Erythroblast (primary cell): ENCODE data around the gene RAMP1.

Experiments
- GATA1 ChIP-seq: IDR thresholded peaks from 2 replicates; pipeline ENCODE4 v1.6.1; 2011; ENCODE audit warnings: low read depth, mild to moderate bottlenecking, control low read depth, low read length, moderate library complexity
- POLR2A ChIP-seq: IDR thresholded peaks from 2 replicates; pipeline ENCODE4 v1.6.1; 2011; ENCODE audit warnings: mild to moderate bottlenecking, low read length

DNA sequence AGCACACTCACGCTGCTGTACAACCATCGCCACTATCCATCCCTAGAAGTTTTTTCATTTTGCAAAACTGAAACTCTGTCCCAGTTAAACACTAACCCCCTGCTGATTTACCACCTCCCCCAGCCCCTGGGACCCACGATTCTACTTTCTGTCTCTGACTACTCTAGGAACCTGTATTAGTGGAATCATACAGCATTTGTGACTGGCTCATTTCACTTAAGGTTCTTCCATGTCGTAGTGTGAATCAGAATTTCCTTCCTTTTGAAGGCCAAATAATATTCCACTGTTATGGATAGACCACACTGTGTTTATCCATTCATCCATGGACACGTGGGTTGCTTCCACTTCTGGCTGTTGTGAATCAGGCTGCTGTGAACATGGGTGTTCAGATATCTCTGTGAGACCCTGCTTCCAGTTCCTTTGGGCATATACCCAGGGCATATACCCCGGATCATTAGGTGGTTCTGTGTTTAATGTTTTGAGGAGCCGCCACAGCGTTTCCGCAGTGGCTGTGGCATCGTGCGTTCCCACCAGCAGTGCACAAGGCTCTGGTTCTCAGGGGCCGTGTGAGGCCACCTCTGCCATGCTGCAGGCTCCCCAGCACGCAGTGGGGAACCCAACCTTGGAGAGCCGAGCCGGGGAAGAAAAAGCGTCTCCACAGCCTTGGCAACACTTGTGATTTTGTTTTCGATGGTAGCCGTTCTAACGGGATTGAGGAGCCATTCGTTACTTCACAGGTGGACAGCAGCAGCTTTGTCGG, 10.1 kb downstream of the RAMP1 start:
- TF ChIP-seq POLR2A (no peak), GATA1 (no peak)
